Measurements from ENCODE around the gene TFAP2E. TPM values are rescaled to one million over a fixed set of nuclear protein-coding genes. Genes with fewer than 3 reads are reported as not detected.

Gene TFAP2E
- total RNA-seq, 1 experiment from 2014 or later = 3.2 TPM

DNA sequence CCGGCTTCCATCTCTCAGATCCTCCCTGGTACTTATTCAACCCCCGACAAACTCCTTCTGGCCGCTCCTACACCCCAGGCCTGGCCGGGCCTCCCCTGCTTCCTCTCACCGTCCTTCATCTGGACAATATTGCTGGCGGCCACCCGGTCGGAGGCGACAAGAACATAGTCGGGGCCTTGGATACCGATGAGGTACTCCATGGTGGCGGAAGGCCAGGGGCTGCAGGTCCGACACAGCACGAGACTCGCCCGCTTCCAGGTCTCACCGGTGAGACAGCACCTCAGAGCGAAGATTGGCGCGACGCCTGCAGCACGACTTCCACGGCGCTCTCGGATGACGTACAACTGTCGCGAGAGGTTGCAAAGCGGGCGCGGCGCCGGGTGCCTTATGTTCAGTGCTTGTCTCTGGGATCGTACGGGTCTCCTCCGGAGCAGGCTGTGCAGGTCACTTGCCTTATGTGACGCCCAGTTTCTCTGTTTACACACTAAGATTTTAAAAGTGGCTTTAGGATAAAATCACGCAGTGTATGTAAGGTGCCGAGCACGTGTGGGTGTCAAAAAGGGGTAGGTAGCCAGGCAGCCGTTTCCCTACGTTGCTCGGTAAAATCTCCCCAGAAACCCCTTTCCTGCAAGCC lies 68.2 kb downstream of the TFAP2E start, which contains the start of gene PSMB2:
PSMB2 (minus strand) TSS at position 294 of the 634 bp plus-strand sequence; CDS start at position 200, 94 bp downstream.
- TF ChIP-seq SIN3A (IDR thresholded peaks at IDR 0.05; ENCODE audit: borderline replicate concordance, insufficient read depth, low read depth, low read length) = peak; percentile 81; the same call in 1 of the 2 replicates
- no peak for TF ChIP-seq TCF7L2 (IDR thresholded peaks at IDR 0.05; ENCODE audit: low read depth, low read length)
- TF ChIP-seq, protein P1, sequence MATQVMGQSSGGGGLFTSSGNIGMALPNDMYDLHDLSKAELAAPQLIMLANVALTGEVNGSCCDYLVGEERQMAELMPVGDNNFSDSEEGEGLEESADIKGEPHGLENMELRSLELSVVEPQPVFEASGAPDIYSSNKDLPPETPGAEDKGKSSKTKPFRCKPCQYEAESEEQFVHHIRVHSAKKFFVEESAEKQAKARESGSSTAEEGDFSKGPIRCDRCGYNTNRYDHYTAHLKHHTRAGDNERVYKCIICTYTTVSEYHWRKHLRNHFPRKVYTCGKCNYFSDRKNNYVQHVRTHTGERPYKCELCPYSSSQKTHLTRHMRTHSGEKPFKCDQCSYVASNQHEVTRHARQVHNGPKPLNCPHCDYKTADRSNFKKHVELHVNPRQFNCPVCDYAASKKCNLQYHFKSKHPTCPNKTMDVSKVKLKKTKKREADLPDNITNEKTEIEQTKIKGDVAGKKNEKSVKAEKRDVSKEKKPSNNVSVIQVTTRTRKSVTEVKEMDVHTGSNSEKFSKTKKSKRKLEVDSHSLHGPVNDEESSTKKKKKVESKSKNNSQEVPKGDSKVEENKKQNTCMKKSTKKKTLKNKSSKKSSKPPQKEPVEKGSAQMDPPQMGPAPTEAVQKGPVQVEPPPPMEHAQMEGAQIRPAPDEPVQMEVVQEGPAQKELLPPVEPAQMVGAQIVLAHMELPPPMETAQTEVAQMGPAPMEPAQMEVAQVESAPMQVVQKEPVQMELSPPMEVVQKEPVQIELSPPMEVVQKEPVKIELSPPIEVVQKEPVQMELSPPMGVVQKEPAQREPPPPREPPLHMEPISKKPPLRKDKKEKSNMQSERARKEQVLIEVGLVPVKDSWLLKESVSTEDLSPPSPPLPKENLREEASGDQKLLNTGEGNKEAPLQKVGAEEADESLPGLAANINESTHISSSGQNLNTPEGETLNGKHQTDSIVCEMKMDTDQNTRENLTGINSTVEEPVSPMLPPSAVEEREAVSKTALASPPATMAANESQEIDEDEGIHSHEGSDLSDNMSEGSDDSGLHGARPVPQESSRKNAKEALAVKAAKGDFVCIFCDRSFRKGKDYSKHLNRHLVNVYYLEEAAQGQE (IDR thresholded peaks at IDR 0.05; ENCODE audit: insufficient read depth in 1 of 2, low read depth in 2 of 2, low read length in 1 of 2) = peak in 1 of 2 experiments; percentile 52; a peak in 1 of 4 replicates
- TF ChIP-seq, protein P2, sequence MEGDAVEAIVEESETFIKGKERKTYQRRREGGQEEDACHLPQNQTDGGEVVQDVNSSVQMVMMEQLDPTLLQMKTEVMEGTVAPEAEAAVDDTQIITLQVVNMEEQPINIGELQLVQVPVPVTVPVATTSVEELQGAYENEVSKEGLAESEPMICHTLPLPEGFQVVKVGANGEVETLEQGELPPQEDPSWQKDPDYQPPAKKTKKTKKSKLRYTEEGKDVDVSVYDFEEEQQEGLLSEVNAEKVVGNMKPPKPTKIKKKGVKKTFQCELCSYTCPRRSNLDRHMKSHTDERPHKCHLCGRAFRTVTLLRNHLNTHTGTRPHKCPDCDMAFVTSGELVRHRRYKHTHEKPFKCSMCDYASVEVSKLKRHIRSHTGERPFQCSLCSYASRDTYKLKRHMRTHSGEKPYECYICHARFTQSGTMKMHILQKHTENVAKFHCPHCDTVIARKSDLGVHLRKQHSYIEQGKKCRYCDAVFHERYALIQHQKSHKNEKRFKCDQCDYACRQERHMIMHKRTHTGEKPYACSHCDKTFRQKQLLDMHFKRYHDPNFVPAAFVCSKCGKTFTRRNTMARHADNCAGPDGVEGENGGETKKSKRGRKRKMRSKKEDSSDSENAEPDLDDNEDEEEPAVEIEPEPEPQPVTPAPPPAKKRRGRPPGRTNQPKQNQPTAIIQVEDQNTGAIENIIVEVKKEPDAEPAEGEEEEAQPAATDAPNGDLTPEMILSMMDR (IDR thresholded peaks at IDR 0.05) = no peak
- peak; percentile 98 for TF ChIP-seq POLR2AphosphoS5 (IDR thresholded peaks at IDR 0.05; ENCODE audit: low read depth, low read length)
- Histone ChIP-seq H3K27me3 (ENCODE audit: control insufficient read depth, insufficient read depth, low read length) (peaks cover 4% of the 10 kb centered on the region; the same call in 1 of the 2 replicates), H3K9me3 (ENCODE audit: control insufficient read depth, insufficient read depth, low read depth, low read length) (no peaks in the 10 kb centered on the region), H3K27ac (ENCODE audit: low read length) (peak within 1 kb of the TSS; percentile 90), H3K4me3 (ENCODE audit: low read depth in 2 of 2, low read length in 2 of 2) (peak within 1 kb of the TSS; percentile 59 to 80), H3K36me3 (ENCODE audit: control insufficient read depth, insufficient read depth, low read length) (no peaks in the 10 kb centered on the region; the same call in none of the 2 replicates), H3K4me1 (ENCODE audit: control insufficient read depth, insufficient read depth, low read length) (peaks cover 23% of the 10 kb centered on the region)
- intact Hi-C loops (cut with micrococcal nuclease; ENCODE audit: unreplicated experiment) = loop anchor here (5.0 kb wide), 1 partner anchor 76 kb away; the partner anchor contains the start of gene C1orf216
- no TSS peak for BruUV-seq (replicated peaks)
- ATAC-seq = peak; percentile 96
- DNase-seq (ENCODE audit: low read depth, low spot score) = peak; percentile 88
- ChIA-PET CTCF (interaction anchor here (0.7 to 0.9 kb wide), 2 partner anchors 74 to 292 kb away, joined by 3 to 7 read pairs; no protein-coding TSS in a partner anchor), POLR2A (interaction anchor here (0.7 kb wide), 1 partner anchor 15 kb away, joined by 11 read pairs; no protein-coding TSS in a partner anchor)
- in situ Hi-C loops (cut with HindIII; ENCODE audit: low pct_unique_long_range_greater_than_20kb, low sequenced_read_pairs) = no loop called here

DNA sequence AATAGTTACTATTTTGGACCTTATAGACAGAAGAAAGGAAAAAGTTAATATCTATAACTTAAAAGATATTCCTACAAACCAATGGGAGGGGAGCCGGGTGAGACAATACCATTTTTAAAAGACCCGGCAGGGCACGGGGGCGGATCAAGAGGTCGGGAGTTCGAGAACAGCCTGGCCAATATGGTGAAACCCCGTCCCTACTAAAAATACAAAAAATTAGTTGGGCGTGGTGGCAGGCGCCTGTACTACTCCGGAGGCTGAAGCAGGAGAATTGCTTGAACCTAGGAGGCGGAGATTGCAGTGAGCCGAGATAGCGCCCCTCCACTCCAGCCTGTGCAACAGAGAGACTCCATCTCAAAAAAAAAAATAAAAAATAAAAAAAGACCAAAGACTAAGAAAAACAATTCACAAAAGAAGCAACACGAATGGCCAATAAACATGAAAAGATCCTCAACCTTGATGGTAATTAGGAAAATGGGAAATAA lies 69.4 kb downstream of the TFAP2E start:
- BruUV-seq (replicated peaks) = no TSS peak

More for the DNA sequence above, 69.4 kb downstream of the TFAP2E start:
- POLR2A ChIA-PET = no interaction called here
- Histone ChIP-seq H3K4me3 (ENCODE audit: low read depth in 2 of 2, low read length in 2 of 2) (peak overlapping the region; percentile 59 to 80), H3K9me3 (ENCODE audit: control insufficient read depth, insufficient read depth, low read depth, low read length) (no peaks in the 10 kb centered on the region), H3K27ac (ENCODE audit: low read length) (peak overlapping the region; percentile 90), H3K27me3 (ENCODE audit: control insufficient read depth, insufficient read depth, low read length) (peaks cover 4% of the 10 kb centered on the region; the same call in 1 of the 2 replicates), H3K36me3 (ENCODE audit: control insufficient read depth, insufficient read depth, low read length) (no peaks in the 10 kb centered on the region; the same call in none of the 2 replicates), H3K4me1 (ENCODE audit: control insufficient read depth, insufficient read depth, low read length) (peaks cover 15% of the 10 kb centered on the region)
- intact Hi-C loops (cut with micrococcal nuclease; ENCODE audit: unreplicated experiment) = loop anchor here (5.0 kb wide), 1 partner anchor 75 kb away; the partner anchor contains the start of gene C1orf216
- DNase-seq (ENCODE audit: low read depth, low spot score) (no peak), ATAC-seq (no peak)
- no peak for TF ChIP-seq SIN3A (IDR thresholded peaks at IDR 0.05; ENCODE audit: borderline replicate concordance, insufficient read depth, low read depth, low read length)
- TF ChIP-seq POLR2AphosphoS5 (IDR thresholded peaks at IDR 0.05; ENCODE audit: low read depth, low read length) = no peak
- no peak for TF ChIP-seq TCF7L2 (IDR thresholded peaks at IDR 0.05; ENCODE audit: low read depth, low read length)
- TF ChIP-seq, protein P2 (IDR thresholded peaks at IDR 0.05) = no peak; the same call in 1 of the 2 replicates
- TF ChIP-seq, protein P1 (IDR thresholded peaks at IDR 0.05; ENCODE audit: insufficient read depth in 1 of 2, low read depth in 2 of 2, low read length in 1 of 2) = no peak
- CTCF ChIA-PET = interaction anchor here (0.6 to 0.9 kb wide), 2 partner anchors 73 to 856 kb away, joined by 3 to 8 read pairs; no protein-coding TSS in a partner anchor
- in situ Hi-C loops (cut with HindIII; ENCODE audit: low pct_unique_long_range_greater_than_20kb, low sequenced_read_pairs) = no loop called here
